Measurements from ENCODE around the gene NUDT17.

NUDT17 gene

GRCh38 chr1:145849356-145850160, 4.1 kb downstream of the NUDT17 start:
- DNase-seq: no peak

GRCh38 chr1:145855426-145855948, 10.1 kb downstream of the NUDT17 start:
- no peak for DNase-seq

GRCh38 chr1:145857170-145857569, 11.7 kb downstream of the NUDT17 start:
- no peak for DNase-seq

GRCh38 chr1:145858238-145858900, 12.9 kb downstream of the NUDT17 start:
- peak; percentile 80 for DNase-seq

- peak; percentile 87 for DNase-seq
Observed at GRCh38 chr1:145858901-145859490, 13.6 kb downstream of the NUDT17 start, which contains the start of gene PIAS3. PIAS3 (minus strand) TSS chr1:145859081; CDS start chr1:145858990, 91 bp downstream.

- peak; percentile 55 for DNase-seq
Observed at GRCh38 chr1:145859491-145860023, 14.1 kb downstream of the NUDT17 start.

GRCh38 chr1:145863282-145864018, 18.0 kb downstream of the NUDT17 start:
- no peak for DNase-seq

GRCh38 chr1:145868232-145868631, 22.8 kb downstream of the NUDT17 start:
- no peak for DNase-seq

- DNase-seq: no peak
Observed at GRCh38 chr1:145871994-145872924, 26.8 kb downstream of the NUDT17 start.

GRCh38 chr1:145874646-145875045, 29.2 kb downstream of the NUDT17 start:
- no peak for DNase-seq

GRCh38 chr1:145877923-145878486, 32.6 kb downstream of the NUDT17 start:
- no peak for DNase-seq

GRCh38 chr1:145878724-145879123, 33.3 kb downstream of the NUDT17 start:
- no peak for DNase-seq

- peak; percentile 58 for DNase-seq
Observed at GRCh38 chr1:145879775-145880174, 34.3 kb downstream of the NUDT17 start.

- DNase-seq: no peak
Observed at GRCh38 chr1:145884675-145885074, 39.2 kb downstream of the NUDT17 start.

GRCh38 chr1:145885738-145886287, 40.4 kb downstream of the NUDT17 start, which contains the start of gene ANKRD35:
ANKRD35 (minus strand) TSS chr1:145885866; CDS start chr1:145885758, 108 bp downstream.
- DNase-seq: peak; percentile 59

GRCh38 chr1:145886390-145886789, 41.0 kb downstream of the NUDT17 start:
- no peak for DNase-seq

GRCh38 chr1:145886816-145887215, 41.4 kb downstream of the NUDT17 start:
- no peak for DNase-seq

GRCh38 chr1:145887631-145888030, 42.2 kb downstream of the NUDT17 start:
- no peak for DNase-seq

- DNase-seq: no peak
Observed at GRCh38 chr1:145889722-145890121, 44.3 kb downstream of the NUDT17 start.

- DNase-seq: no peak
Observed at GRCh38 chr1:145891143-145891542, 45.7 kb downstream of the NUDT17 start.
